GM19043 (cell line): ENCODE measurements around the gene SERPINE1.

ENCODE experiments used
- ATAC-seq: cut with Tn5 transposase; IDR thresholded peaks from one replicate; pipeline ENCODE4 v1.9.1; 2021; ENCODE audit warnings: low read depth; ENCODE audit not compliant: unreplicated experiment

SERPINE1 gene

GRCh38 chr7:101166909-101167644 lies 40.2 kb downstream of the SERPINE1 start:
- no peak for ATAC-seq

GRCh38 chr7:101167645-101168411 lies 40.9 kb downstream of the SERPINE1 start:
- ATAC-seq: no peak

GRCh38 chr7:101168412-101169049 lies 41.6 kb downstream of the SERPINE1 start:
- no peak for ATAC-seq

- ATAC-seq: no peak
Observed at GRCh38 chr7:101169110-101169837, 42.4 kb downstream of the SERPINE1 start.

- no peak for ATAC-seq
Observed at GRCh38 chr7:101169838-101170551, 43.1 kb downstream of the SERPINE1 start.

- no peak for ATAC-seq
Observed at GRCh38 chr7:101170617-101171441, 43.9 kb downstream of the SERPINE1 start.

- no peak for ATAC-seq
Observed at GRCh38 chr7:101171442-101171837, 44.5 kb downstream of the SERPINE1 start.

- no peak for ATAC-seq
Observed at GRCh38 chr7:101172005-101172853, 45.3 kb downstream of the SERPINE1 start.

- ATAC-seq: no peak
Observed at GRCh38 chr7:101172854-101173751, 46.2 kb downstream of the SERPINE1 start.

GRCh38 chr7:101173752-101174244 lies 46.9 kb downstream of the SERPINE1 start:
- no peak for ATAC-seq

- no peak for ATAC-seq
Observed at GRCh38 chr7:101174322-101174854, 47.5 kb downstream of the SERPINE1 start.

GRCh38 chr7:101175664-101176063 lies 48.8 kb downstream of the SERPINE1 start:
- ATAC-seq: no peak

- no peak for ATAC-seq
Observed at GRCh38 chr7:101177644-101178043, 50.7 kb downstream of the SERPINE1 start.

GRCh38 chr7:101179117-101179516 lies 52.2 kb downstream of the SERPINE1 start:
- no peak for ATAC-seq

- no peak for ATAC-seq
Observed at GRCh38 chr7:101179713-101180112, 52.8 kb downstream of the SERPINE1 start.

- ATAC-seq: no peak
Observed at GRCh38 chr7:101180130-101180755, 53.3 kb downstream of the SERPINE1 start, which contains the start of gene NAT16. Gene NAT16 (minus strand): TSS chr7:101180293. CDS start chr7:101174807, 5,486 bp downstream.
